ENCODE measurements around the gene SAPCD2. TPM values are rescaled to one million over a fixed set of nuclear protein-coding genes. Genes with fewer than 3 reads are reported as not detected.

SAPCD2 gene
- total RNA-seq, 4 donors from 2014 or later: 0.16 to 0.24 (median 0.17) TPM; not detected in 1

DNA sequence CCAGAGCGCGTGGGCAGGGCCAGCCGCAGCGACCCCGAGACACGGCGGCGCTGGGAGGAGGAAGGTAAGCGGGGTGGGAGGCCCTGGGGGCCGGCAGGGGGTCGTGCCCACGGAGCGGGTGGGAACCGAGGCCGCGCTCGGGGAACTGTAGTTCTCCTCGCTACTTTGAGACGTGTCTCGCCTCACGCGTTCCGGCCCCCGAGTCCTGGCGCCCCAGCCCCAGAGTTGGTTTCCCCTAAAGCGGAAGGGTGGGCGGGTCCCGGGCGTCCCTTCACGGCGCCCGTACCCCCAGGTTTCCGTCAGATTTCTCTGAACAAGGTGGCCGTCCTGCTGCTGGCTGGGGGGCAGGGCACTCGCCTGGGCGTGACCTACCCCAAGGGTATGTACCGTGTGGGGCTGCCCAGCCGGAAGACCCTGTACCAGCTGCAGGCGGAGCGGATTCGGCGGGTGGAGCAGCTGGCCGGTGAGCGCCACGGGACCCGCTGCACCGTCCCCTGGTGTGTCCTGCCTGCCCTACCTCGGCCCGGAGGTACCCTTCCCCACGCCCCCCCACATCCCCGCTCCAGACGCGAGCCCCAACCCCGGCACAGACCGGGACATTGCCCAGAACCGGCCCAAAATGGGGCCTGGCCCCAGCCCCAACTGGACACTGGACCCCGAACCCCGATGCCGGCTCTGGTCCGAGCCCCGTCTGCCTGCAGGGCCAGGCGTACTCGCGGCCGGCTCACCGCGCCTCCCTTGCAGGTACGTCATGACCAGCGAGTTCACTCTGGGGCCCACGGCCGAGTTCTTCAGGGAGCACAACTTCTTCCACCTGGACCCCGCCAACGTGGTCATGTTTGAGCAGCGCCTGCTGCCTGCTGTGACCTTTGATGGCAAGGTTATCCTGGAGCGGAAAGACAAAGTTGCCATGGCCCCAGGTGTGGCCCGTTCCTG is 7.7 kb upstream of the SAPCD2 start:
- Histone ChIP-seq H3K4me3 (peak overlapping the region; percentile 51 to 64 (median 56)), H3K27me3 (peaks cover 0 to 3% (median 0%) of the 10 kb centered on the region in 3 donors), H3K4me1 (peaks cover 0 to 12% of the 10 kb centered on the region in 2 donors), H3K36me3 (no peaks in the 10 kb centered on the region), H3K9me3 (no peaks in the 10 kb centered on the region), H3K27ac (peak overlapping the region in 1 of 4 donors; percentile 55)
- DNase-seq: no peak
- in situ Hi-C loops (cut with MboI; ENCODE audit: low sequenced_read_pairs in 4 of 4) (no loop called here), intact Hi-C loops (cut with DNase I; ENCODE audit: low total_unique reads) (no loop called here)
- peak in 1 of 2 donors; percentile 2 for ATAC-seq
- TF ChIP-seq, protein P1, sequence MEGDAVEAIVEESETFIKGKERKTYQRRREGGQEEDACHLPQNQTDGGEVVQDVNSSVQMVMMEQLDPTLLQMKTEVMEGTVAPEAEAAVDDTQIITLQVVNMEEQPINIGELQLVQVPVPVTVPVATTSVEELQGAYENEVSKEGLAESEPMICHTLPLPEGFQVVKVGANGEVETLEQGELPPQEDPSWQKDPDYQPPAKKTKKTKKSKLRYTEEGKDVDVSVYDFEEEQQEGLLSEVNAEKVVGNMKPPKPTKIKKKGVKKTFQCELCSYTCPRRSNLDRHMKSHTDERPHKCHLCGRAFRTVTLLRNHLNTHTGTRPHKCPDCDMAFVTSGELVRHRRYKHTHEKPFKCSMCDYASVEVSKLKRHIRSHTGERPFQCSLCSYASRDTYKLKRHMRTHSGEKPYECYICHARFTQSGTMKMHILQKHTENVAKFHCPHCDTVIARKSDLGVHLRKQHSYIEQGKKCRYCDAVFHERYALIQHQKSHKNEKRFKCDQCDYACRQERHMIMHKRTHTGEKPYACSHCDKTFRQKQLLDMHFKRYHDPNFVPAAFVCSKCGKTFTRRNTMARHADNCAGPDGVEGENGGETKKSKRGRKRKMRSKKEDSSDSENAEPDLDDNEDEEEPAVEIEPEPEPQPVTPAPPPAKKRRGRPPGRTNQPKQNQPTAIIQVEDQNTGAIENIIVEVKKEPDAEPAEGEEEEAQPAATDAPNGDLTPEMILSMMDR (IDR thresholded peaks at IDR 0.05 in 4 of 5, conservative IDR thresholded peaks at IDR 0.05 in 1 of 5): no peak
- TF ChIP-seq POLR2A (IDR thresholded peaks at IDR 0.05): no peak

DNA sequence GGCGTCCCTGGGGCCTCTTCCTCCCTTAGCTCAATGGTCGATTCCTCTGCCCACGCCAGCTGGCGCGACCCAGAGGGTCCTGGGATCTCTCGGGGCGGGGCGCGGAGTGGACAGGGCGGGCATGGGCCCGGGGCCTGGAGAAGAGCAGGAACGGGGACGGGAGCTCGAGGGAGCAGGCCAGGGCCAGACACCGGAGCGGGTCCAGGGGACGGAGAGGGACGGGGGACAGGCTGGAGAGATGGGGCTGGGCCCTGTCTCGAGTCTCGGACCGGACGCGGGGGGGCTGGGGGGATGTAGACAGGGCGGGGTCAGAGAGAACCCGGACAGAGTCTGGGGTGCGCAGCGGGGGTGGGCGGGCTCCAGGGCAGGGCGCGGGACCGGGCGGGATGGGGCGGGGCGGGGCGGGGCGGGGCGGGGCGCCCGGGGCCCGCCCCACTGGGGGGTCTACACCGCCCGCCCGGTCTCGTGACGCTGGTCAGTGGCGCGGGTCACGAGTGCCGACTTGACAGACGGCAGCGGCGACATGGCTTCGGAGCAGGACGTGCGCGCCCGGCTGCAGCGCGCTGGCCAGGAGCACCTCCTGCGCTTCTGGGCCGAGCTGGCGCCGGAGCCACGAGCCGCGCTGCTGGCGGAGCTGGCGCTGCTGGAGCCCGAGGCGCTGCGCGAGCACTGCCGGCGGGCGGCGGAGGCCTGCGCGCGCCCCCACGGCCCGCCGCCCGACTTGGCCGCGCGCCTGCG is 6.8 kb upstream of the SAPCD2 start, which contains the start of gene UAP1L1:
Gene UAP1L1, plus strand, starts transcription at position 508 of the 738 bp plus-strand sequence. Its CDS starts 16 bp downstream, at position 524.
- no peaks in the 10 kb centered on the region for H3K36me3 ChIP-seq
- H3K27me3 ChIP-seq: peaks cover 0 to 3% (median 0%) of the 10 kb centered on the region in 3 donors
- intact Hi-C loops (cut with DNase I; ENCODE audit: low total_unique reads): no loop called here
- no peaks in the 10 kb centered on the region for H3K9me3 ChIP-seq
- TF ChIP-seq, protein P1 (IDR thresholded peaks at IDR 0.05 in 4 of 5, conservative IDR thresholded peaks at IDR 0.05 in 1 of 5): no peak
- peak; percentile 69 to 70 for TF ChIP-seq POLR2A (IDR thresholded peaks at IDR 0.05)
- DNase-seq (peak; percentile 58), ATAC-seq (peak; percentile 37 to 70)
- peak within 1 kb of the TSS; percentile 51 to 64 (median 56) for H3K4me3 ChIP-seq
- H3K27ac ChIP-seq: peak within 1 kb of the TSS; percentile 54 to 55 (median 55)
- H3K4me1 ChIP-seq: peaks cover 0 to 12% of the 10 kb centered on the region in 2 donors
- in situ Hi-C loops (cut with MboI; ENCODE audit: low sequenced_read_pairs in 4 of 4): no loop called here

DNA sequence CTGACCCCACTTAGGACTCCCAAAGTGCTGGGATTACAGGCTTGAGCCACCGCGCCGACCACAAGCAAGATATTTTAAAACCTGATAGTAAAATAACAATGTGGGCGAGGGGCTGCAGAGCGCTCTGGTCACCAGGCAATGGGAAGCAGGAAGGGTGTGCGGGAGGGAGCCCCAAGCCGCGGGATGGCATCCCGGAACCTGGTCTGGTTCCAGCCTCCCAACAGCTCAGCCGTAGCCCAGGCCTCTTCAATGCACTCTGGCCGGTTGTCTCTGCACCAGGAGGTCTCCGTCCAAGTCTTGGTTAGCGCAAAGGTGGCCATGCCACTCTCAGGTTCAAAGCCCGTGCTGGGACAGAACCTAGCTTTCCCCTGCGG is 6.3 kb upstream of the SAPCD2 start:
- H3K27ac ChIP-seq: peak overlapping the region; percentile 51 to 55 (median 54)
- H3K4me1 ChIP-seq: peaks cover 0 to 12% of the 10 kb centered on the region in 2 donors
- ATAC-seq: no peak
- no peaks in the 10 kb centered on the region for H3K9me3 ChIP-seq
- in situ Hi-C loops (cut with MboI; ENCODE audit: low sequenced_read_pairs in 4 of 4): no loop called here
- no peak for DNase-seq
- TF ChIP-seq, protein P1 (IDR thresholded peaks at IDR 0.05 in 4 of 5, conservative IDR thresholded peaks at IDR 0.05 in 1 of 5): no peak
- no peak for TF ChIP-seq POLR2A (IDR thresholded peaks at IDR 0.05)
- H3K36me3 ChIP-seq: no peaks in the 10 kb centered on the region
- H3K4me3 ChIP-seq: peak overlapping the region; percentile 51 to 64 (median 56)
- intact Hi-C loops (cut with DNase I; ENCODE audit: low total_unique reads): no loop called here
- peaks cover 0 to 3% (median 0%) of the 10 kb centered on the region in 3 donors for H3K27me3 ChIP-seq

DNA sequence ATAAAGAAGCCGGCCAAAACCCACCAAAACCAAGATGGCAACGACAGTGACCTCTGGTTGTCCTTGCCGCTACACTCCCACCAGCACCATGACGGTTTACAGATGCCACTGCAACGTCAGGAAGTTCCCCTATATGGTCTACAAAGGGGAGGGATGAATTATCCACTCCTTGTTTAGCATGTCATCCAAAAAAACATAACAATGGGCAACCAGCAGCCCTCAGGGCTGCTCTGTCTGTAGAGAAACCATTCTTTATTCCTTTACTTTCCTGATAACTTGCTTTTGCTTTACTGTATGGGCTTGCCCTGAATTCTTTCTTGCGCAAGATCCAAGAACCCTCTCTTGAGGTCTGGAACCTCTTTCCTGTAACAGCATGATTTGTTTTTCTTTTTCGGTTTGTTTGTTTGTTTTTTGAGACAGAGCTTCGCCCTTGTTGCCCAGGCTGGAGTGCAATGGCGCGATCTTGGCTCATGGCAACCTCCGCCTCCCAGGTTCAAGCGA is 5.0 kb upstream of the SAPCD2 start:
- ATAC-seq (no peak), DNase-seq (no peak)
- no peaks in the 10 kb centered on the region for H3K36me3 ChIP-seq
- TF ChIP-seq, protein P1 (IDR thresholded peaks at IDR 0.05 in 4 of 5, conservative IDR thresholded peaks at IDR 0.05 in 1 of 5): no peak
- TF ChIP-seq POLR2A (IDR thresholded peaks at IDR 0.05): no peak
- in situ Hi-C loops (cut with MboI; ENCODE audit: low sequenced_read_pairs in 4 of 4) (no loop called here), intact Hi-C loops (cut with DNase I; ENCODE audit: low total_unique reads) (no loop called here)
- peaks cover 0 to 3% (median 0%) of the 10 kb centered on the region in 3 donors for H3K27me3 ChIP-seq
- H3K9me3 ChIP-seq: no peaks in the 10 kb centered on the region
- peaks cover 9 to 20% of the 10 kb centered on the region in 2 donors for H3K4me1 ChIP-seq
- no peak overlapping the region for H3K27ac ChIP-seq
- H3K4me3 ChIP-seq: no peak overlapping the region

Data from gastrocnemius medialis (tissue), 4 donors.